HS-5 (cell line): ENCODE measurements around the gene CTAG1B.
"Not testable (repeated sequence)": the region's sequence is repeated elsewhere in the genome, so short reads cannot be mapped to it uniquely, and the experiment has no call there.

Experiments
- DNase-seq: peaks from one replicate; pipeline ENCODE4 v3.0.0-alpha.2; 2012; ENCODE audit warnings: low read depth

Gene CTAG1B

DNA sequence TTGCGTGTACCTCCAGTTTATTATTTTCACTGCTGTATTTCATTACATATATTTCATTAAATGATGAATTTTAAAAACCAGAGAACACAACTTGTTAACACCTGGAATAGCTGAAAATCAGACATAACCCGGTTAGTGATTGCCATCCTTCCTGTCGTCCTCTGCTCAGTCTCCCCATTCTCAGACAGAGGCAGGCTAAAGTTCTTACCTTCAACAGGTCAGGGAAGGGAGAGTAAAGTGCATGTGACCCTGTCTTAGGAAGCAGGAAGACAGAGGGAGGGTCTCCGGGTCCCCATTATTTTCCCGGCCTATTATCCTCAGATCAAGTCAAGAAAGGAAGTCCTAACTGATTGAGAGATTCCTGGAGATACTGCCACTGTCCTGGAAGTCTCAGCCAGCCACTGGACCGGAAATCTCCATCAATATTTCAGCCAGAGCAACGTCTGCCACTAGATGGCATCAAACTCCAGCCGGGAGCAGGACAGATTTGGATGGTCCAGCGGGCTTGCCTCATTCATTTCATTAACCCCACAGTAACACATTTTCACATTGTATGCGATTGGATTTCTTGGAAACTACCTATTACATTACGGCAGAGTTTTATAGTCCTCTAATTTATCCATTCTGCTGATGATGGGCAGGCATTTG lies 1.8 kb upstream of the CTAG1B start:
- not testable (repeated sequence) for DNase-seq

GRCh38 chrX:154613586-154613985 lies 5.5 kb downstream of the CTAG1B start:
- DNase-seq = not testable (repeated sequence)

DNA sequence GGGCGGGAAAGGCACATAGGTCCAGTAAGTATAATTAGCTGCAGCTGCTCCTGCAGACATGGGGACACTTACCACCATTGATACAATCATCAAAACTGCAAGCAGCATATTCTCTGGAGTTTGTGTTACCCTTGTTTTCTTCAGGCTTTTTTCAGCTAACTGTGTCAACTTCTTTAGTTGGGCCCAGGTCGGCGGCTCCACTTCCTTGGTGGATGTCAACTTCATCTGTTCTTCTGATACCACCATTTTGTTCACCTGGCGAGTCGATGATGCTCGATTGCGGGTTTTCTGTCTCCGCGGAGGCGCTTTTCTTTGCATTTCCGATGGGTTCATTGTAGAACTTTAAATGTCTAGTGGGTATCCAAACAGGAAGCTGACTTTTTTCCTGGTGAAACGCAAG lies 7.9 kb downstream of the CTAG1B start:
- DNase-seq = not testable (repeated sequence)

DNA sequence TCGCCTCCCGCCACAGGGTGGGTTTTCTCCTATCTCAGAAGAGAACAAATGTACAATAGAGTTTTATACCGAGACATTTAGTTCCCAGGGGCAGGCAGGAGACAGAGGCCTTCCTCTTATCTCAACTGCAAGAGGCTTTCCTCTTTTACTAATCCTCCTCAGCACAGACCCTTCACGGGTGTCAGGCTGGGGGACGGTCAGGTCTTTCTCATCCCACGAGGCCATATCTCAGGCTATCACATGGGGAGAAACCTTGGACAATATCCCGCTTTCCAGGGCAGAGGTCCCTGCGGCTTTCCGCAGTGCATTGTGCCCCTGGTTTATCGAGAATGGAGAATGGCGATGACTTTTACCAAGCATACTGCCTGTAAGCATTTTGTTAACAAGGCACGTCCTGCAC lies 10.3 kb downstream of the CTAG1B start:
- not testable (repeated sequence) for DNase-seq

DNA sequence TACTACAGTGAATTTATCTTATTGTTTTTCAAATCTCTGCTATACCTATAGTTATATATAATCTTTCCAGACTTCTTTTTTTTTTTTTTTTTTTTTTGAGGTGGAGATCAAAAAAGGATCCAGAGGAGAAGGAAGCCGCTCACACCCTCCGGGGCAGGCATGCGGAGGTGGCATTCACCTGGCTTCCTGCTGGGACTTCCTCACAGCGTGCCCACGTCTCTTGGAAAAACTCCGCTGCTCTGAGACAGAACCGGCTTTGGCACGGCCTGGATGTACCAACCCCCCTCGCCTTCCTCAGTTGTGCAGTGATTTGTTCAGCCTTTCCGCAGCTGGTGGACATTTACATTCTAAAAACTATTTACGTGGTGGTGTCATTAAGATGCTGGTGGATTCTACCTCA lies 11.1 kb downstream of the CTAG1B start:
- not testable (repeated sequence) for DNase-seq

- no peak for DNase-seq
Observed at GRCh38 chrX:154607370-154607769, 11.7 kb downstream of the CTAG1B start.

GRCh38 chrX:154605566-154605965 lies 13.5 kb downstream of the CTAG1B start:
- no peak for DNase-seq

DNA sequence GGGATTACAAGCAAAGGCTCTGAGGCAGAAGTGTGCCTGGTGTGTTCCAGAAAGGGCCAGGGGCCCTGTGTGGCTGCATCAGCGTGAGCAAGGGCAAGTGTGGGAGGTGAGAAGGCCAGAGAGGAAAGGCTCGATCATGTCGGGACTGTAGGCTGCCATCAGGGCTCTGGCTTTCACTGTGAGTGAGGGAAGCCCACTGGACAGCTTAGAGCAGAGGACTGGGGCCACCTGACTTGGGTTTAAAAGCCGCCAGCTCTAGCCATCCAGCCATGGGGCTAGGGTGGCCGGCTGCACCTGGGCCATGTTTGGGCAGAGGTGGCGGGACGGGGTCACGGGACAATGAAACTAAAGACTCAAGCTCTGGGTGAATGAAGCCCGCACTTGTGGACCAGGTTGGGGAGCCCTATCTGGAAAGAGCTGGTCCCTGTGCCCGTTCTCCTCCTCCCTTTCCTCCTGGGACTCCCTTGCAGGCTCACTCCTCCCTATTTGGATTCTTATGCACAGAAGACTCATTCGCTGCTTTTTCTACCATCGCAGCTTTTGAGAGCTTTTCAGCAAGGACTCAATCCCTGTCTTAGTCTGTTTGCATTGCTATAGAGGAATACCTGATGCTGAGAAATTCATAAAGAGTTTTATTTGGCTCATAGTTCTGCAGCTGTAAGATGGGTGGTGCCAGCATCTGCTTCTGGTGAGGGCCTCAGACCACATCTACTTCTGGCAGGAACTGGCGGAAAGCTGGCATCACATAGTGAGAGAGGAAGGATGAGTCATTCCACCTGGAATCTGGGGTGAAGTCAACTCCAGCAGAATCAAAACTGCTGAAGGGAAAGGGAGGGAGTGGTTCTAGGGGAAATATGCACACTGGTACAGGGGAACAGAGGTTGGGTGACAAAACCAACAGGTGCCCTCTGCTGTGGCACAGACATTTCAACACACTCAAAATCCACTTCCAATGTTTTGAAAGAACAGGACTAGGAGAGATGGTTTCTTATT lies 15.3 kb downstream of the CTAG1B start:
- DNase-seq = no peak

DNA sequence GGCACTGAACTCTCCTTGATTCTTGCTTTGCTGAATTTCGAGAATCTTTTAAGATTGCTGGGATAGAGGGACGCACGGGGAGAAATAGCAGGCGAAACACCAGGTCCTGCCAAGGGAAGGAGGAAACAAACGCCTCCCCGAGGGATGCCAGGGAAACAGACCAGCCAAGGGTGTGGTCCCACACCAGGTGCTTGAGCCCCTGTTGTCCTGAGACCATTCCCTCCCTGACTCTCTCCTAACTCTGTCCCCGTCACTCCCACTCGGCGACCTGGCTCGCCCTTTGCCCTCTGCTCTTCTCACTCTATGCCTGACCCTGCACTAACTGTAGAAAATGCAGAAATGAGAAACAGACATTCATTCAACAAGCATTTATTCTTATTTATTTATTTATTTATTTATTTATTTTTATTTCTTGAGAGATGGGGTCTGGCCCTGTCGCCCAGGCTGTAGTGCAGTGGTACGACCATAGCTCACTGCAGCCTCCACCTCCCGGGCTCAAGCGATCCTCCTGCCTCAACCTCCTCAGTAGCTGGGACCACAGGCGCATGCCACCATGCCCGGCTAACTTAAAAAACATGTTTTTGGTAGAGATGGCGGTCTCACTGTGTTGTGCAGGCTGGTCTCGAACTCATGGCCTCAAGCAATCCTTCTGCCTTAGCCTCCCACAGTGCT lies 16.2 kb downstream of the CTAG1B start:
- no peak for DNase-seq

DNA sequence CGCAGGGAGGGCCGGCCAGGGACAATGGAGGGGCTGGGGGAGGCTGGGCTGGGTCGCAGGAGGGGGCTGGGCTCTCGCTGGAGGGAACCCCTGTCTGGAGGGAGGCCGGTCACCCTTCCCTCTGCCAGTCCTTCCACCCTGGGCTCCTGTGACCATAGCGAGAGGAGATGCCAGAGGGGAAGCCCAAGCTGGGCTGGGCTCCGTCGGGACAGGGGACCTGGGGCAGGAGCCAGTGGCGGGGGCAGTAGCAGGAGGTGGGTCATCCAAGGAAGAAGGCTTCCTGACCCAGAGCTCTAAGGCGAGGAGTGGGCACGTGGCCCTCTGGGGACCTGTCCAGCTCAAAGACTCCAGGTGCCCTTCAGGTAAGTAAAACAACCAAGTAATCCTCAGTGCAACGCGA lies 16.9 kb downstream of the CTAG1B start:
- DNase-seq = no peak

- no peak for DNase-seq
Observed at GRCh38 chrX:154600759-154601374, 18.2 kb downstream of the CTAG1B start.

- no peak for DNase-seq
Observed at GRCh38 chrX:154599531-154599930, 19.6 kb downstream of the CTAG1B start.

- DNase-seq = no peak
Observed at GRCh38 chrX:154598656-154599055, 20.4 kb downstream of the CTAG1B start.

GRCh38 chrX:154597221-154597620 lies 21.9 kb downstream of the CTAG1B start:
- no peak for DNase-seq

- no peak for DNase-seq
Observed at GRCh38 chrX:154596290-154596929, 22.7 kb downstream of the CTAG1B start.

DNA sequence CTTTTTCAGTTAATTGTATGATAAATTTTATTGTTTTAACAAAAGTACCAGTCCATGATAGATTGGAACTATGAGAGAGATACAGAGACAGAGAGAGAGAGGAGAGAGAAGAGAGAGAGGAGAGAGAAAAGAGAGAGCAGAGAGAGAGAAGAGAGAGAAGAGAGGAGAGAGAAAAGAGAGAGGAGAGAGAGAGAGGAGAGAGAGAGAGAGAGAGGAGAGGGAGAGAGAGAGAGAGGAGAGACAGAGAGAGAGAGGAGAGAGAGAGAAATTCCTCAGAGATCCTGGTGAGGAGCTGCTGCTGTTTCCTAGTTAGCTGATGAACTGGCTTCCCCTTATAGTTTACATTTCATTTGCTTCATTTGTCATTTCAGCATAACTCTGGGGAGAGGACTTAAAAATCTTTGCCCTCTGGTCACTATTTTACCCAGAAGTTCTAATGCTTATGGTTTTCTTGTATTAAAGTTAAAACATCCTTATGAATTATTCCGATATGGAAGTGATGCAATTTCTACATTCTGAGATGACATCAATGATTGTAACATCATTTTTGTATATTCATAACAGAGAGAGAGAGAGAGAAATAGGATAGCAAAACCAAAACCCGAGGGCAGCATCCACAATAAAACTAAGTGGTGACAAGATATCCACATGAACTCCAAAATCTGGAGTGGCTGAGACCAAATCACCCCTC lies 23.4 kb downstream of the CTAG1B start:
- DNase-seq = no peak

- DNase-seq = no peak
Observed at GRCh38 chrX:154594491-154594890, 24.6 kb downstream of the CTAG1B start.

DNA sequence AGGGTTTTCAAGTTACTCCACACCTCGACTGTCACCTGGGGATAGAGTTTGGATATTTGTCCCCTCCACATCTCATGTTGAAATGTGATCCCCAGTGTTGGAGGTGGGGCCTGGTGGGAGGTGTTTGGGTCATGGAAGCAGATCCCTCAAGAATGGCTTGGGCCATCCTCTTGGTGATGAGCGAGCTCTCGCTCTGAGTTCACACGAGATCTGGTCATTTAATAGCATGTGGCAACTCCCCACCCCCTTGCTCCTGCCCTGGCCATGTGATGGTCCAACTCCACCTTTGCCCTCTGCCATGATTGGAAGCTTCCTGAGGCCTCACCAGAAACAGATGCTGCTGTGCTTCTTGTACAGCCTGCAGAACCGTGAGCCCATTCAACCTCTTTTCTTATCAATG lies 25.9 kb downstream of the CTAG1B start:
- DNase-seq = no peak

DNA sequence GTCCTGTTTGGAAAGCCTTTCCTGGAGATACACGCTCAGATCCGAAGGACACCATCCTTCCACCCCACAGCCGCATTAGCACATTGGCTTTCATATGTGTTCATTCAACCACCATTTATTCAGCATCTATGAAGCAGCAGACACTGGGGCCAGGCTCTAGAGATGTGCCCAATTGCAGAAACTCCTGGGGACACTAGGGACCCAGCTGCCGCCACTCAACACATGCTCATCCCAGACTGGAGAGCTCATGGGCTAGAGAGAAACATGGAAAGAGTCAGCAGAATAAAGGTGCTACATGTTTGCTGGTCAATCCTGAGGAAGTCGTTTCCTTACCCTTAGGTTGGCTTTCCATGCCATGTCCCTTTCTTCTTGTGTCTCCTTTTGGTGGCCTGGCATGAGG lies 26.6 kb downstream of the CTAG1B start:
- DNase-seq = no peak

DNA sequence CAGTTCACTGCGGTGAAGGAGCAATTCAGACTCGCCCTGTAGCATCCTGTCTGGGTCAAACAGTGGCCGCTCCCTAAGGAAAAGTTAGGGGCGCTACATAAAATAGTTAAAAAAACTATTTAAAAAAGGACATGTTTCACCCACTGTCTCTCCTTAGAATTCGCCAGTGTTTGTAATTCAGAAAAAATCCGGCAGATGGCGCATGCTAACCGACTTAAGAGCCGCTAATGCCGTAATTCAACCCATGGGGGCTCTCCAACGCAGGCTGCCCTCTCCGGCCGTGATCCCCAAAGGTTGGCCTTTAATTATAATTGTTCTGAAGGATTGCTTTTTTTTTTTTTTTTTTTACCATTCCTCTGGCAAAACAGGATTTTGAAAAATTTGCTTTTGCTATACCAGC lies 28.7 kb downstream of the CTAG1B start:
- DNase-seq = not testable (repeated sequence)

GRCh38 chrX:154584585-154585183 lies 34.4 kb downstream of the CTAG1B start, which contains the start of gene CTAG1A:
Gene CTAG1A, plus strand, starts transcription at chrX:154585133. Its CDS starts 74 bp downstream, at chrX:154585207.
- not testable (repeated sequence) for DNase-seq
